GM13977 (cell line): ENCODE results near the gene CALHM5.
A peak's percentile ranks its signal among the peaks of the same experiment; 100 is the strongest.

ENCODE experiments used
- DNase-seq: peaks from one replicate; pipeline ENCODE4 v3.0.0; 2012; ENCODE audit warnings: low spot score
- CTCF ChIP-seq: IDR thresholded peaks from 2 replicates; pipeline ENCODE4 v1.5.1; 2012; ENCODE audit warnings: mild to moderate bottlenecking, control low read depth; ENCODE audit not compliant: insufficient read depth; ENCODE audit errors: extremely low read depth, missing control alignments
- in situ Hi-C: fragments of 300-500 bp; cut with MboI; formaldehyde crosslinking; loops from one replicate; pipeline ENCODE4 v1.12.0; 2022; ENCODE audit warnings: low sequenced_read_pairs, low pct_unique_long_range_greater_than_20kb, mixed read lengths, inconsistent platforms; ENCODE audit not compliant: unreplicated experiment

CALHM5 gene

GRCh38 chr6:116511424-116512110 lies at the start of gene CALHM5:
Gene CALHM5, plus strand, starts transcription at chr6:116511639. Its CDS starts 58 bp downstream, at chr6:116511697.
- TF ChIP-seq CTCF: peak; percentile 20
- DNase-seq: no peak
- in situ Hi-C loops: no loop called here

GRCh38 chr6:116461932-116462885 lies 49.2 kb upstream of the CALHM5 start:
- in situ Hi-C loops: no loop called here
- no peak for TF ChIP-seq CTCF
- peak; percentile 80 for DNase-seq

- in situ Hi-C loops: no loop called here
- TF ChIP-seq CTCF: no peak
- DNase-seq: no peak
Measured at GRCh38 chr6:116463301-116463700, 48.1 kb upstream of the CALHM5 start.

- DNase-seq: no peak
- no peak for TF ChIP-seq CTCF
Measured at GRCh38 chr6:116465246-116465645, 46.2 kb upstream of the CALHM5 start.

GRCh38 chr6:116467096-116467495 lies 44.3 kb upstream of the CALHM5 start:
- no peak for DNase-seq
- in situ Hi-C loops: no loop called here
- TF ChIP-seq CTCF: no peak

More at GRCh38 chr6:116465246-116465645, 46.2 kb upstream of the CALHM5 start:
- in situ Hi-C loops: no loop called here

- no peak for TF ChIP-seq CTCF
- no peak for DNase-seq
- in situ Hi-C loops: no loop called here
Measured at GRCh38 chr6:116467514-116467913, 43.9 kb upstream of the CALHM5 start.
